K562 (cell line): ENCODE results near the gene OSGIN1. TPM values are rescaled to one million over a fixed set of nuclear protein-coding genes. Genes with fewer than 3 reads are reported as not detected.

Source experiments
- ATAC-seq: fragments of 200-7000 bp; cut with Tn5 transposase; 3 replicates; pipeline ENCODE4 v1.9.1; 2020; ENCODE audit warnings: moderate library complexity
- BruUV-seq: library from RNA; stranded (reverse); fragments of 400-500 nt; replicated peaks from 2 replicates; lab custom pipeline; 2021; lab: Mats Ljungman, UMichigan
- CTCF ChIA-PET: fragments of 300-600 bp; formaldehyde crosslinking; extraction: SDS; loops from one replicate; lab custom pipeline; 2021; ENCODE audit warnings: low intra/inter-chr PET ratio; lab: Yijun Ruan, JAX
- POLR2A ChIA-PET: fragments of 300-600, 350-650 bp; sonication (Branson Sonifier 250); formaldehyde crosslinking; extraction: SDS; loops from one replicate; lab custom pipeline; 2021; ENCODE audit warnings: antibody characterized with exemption, inconsistent platforms; lab: Yijun Ruan, JAX
- DNase-seq, 4 experiments: peaks; one replicate each; pipeline versions ENCODE4 v3.0.0 to v3.0.0-alpha.2; 2011 to 2018; ENCODE audit warnings: low spot score in 3 of 4, mixed read lengths in 3 of 4; ENCODE audit errors: extremely low read depth in 1 of 4
- FAIRE-seq: peaks from 2 replicates; lab custom pipeline; 2011; peaks lifted over from hg19 to GRCh38; lab: Jason Lieb, UNC
- H2AFZ ChIP-seq: 2 replicates; pipeline ENCODE4 v1.6.0; 2011; ENCODE audit warnings: low read depth, low read length, control low read depth, inconsistent platforms
- H3K27ac ChIP-seq: fragments of 200-600 bp; 3 replicates; pipeline ENCODE4 v1.8.0; 2011; ENCODE audit warnings: low read depth, mild to moderate bottlenecking, control low read depth, inconsistent platforms, low read length, moderate library complexity, mixed read lengths; ENCODE audit errors: extremely low read depth
- H3K27me3 ChIP-seq, 2 experiments: fragments of 300-600 bp in 1 of 2; 2 replicates in 1 of 2; 3 replicates in 1 of 2; pipeline versions ENCODE4 v1.6.0 to v1.8.0; 2011; ENCODE audit warnings: inconsistent platforms in 2 of 2, low read length in 2 of 2, mild to moderate bottlenecking in 1 of 2, mixed read lengths in 1 of 2, moderate library complexity in 1 of 2; ENCODE audit not compliant: control insufficient read depth in 2 of 2, insufficient read depth in 2 of 2
- H3K36me3 ChIP-seq: fragments of 300-600 bp; 3 replicates; pipeline ENCODE4 v1.8.0; 2011; ENCODE audit warnings: mild to moderate bottlenecking, low read length, inconsistent platforms; ENCODE audit not compliant: control insufficient read depth, insufficient read depth
- H3K4me1 ChIP-seq, 2 experiments: fragments of 200-600 bp in 1 of 2; replicated peaks in 1 of 2; 2 replicates in 1 of 2; 3 replicates in 1 of 2; pipeline versions ENCODE4 v1.5.1 to v1.8.0; 2011; ENCODE audit warnings: inconsistent platforms in 2 of 2, low read length in 2 of 2, mild to moderate bottlenecking in 1 of 2, mixed read lengths in 1 of 2, moderate library complexity in 1 of 2; ENCODE audit not compliant: control insufficient read depth in 2 of 2, insufficient read depth in 2 of 2
- H3K4me2 ChIP-seq: 2 replicates; pipeline ENCODE4 v1.6.1; 2011; ENCODE audit warnings: low read length, control low read depth, inconsistent platforms, mixed read lengths; ENCODE audit not compliant: insufficient read depth
- H3K4me3 ChIP-seq: fragments of 200-600 bp; sonication (generic), shearing (Covaris generic); 2 replicates; pipeline ENCODE4 v1.5.1; 2016; ENCODE audit warnings: control low read depth, inconsistent platforms
- H3K79me2 ChIP-seq: fragments of 200-600 bp; 3 replicates; pipeline ENCODE4 v1.8.0; 2011; ENCODE audit warnings: low read length, inconsistent platforms; ENCODE audit not compliant: control insufficient read depth, insufficient read depth
- H3K9ac ChIP-seq, 2 experiments: 2 replicates each; pipeline versions ENCODE4 v1.6.0 to v1.6.1; 2011; ENCODE audit warnings: low read depth in 2 of 2, low read length in 2 of 2, control low read depth in 1 of 2, inconsistent platforms in 1 of 2, mild to moderate bottlenecking in 1 of 2, mixed read lengths in 1 of 2; ENCODE audit not compliant: insufficient read depth in 1 of 2
- H3K9me1 ChIP-seq: one replicate; pipeline ENCODE4 v1.6.0; 2011; ENCODE audit warnings: inconsistent platforms, mild to moderate bottlenecking, low read length, moderate library complexity; ENCODE audit not compliant: control insufficient read depth, insufficient read depth
- H3K9me3 ChIP-seq: replicated peaks from 2 replicates; pipeline ENCODE4 v1.5.1; 2011; ENCODE audit warnings: low read depth, low read length, inconsistent platforms; ENCODE audit not compliant: control insufficient read depth, insufficient read depth
- H4K20me1 ChIP-seq: replicated peaks from 2 replicates; pipeline ENCODE4 v1.6.1; 2011; ENCODE audit warnings: low read length, inconsistent platforms, mixed read lengths; ENCODE audit not compliant: control insufficient read depth, insufficient read depth
- E2F6 ChIP-seq, 2 experiments: IDR thresholded peaks; 2 replicates each; pipeline ENCODE4 v1.6.1; 2011; ENCODE audit warnings: borderline replicate concordance in 1 of 2, control low read depth in 1 of 2, low read depth in 1 of 2, low read length in 1 of 2, mild to moderate bottlenecking in 1 of 2, mixed read lengths in 1 of 2, moderate library complexity in 1 of 2; ENCODE audit not compliant: insufficient read depth in 1 of 2, insufficient read length in 1 of 2, poor library complexity in 1 of 2, severe bottlenecking in 1 of 2; ENCODE audit errors: extremely low read depth in 1 of 2
- PHF8 ChIP-seq: fragments of 200-600 bp; sonication (generic); IDR thresholded peaks from 2 replicates; pipeline ENCODE4 v1.6.1; 2012; ENCODE audit warnings: mixed run types, mild to moderate bottlenecking, inconsistent platforms, low read length, moderate library complexity, borderline replicate concordance
- RAD21 ChIP-seq, 2 experiments: fragments of 250-450 bp in 1 of 2; fragments of 450-650 bp in 1 of 2; sonication (Bioruptor Pico) in 1 of 2; formaldehyde crosslinking in 1 of 2; IDR thresholded peaks in 1 of 2; conservative IDR thresholded peaks in 1 of 2; 2 replicates each; pipeline versions ENCODE4 v1.4.0 to v1.8.0; 2020 to 2022; ENCODE audit warnings: mild to moderate bottlenecking in 2 of 2, moderate library complexity in 1 of 2
- STAT5A ChIP-seq: IDR thresholded peaks from 2 replicates; pipeline ENCODE4 v1.6.1; 2012; ENCODE audit warnings: low read length, inconsistent platforms, borderline replicate concordance
- TAF9B ChIP-seq: fragments of 450-650 bp; IDR thresholded peaks from 2 replicates; pipeline ENCODE4 v1.6.1; 2018; ENCODE audit warnings: mild to moderate bottlenecking; ENCODE audit not compliant: partially characterized antibody
- TBL1XR1 ChIP-seq, 2 experiments: IDR thresholded peaks; 2 replicates each; pipeline ENCODE4 v1.6.1; 2012; ENCODE audit warnings: improper control_type of control experiment in 2 of 2, low read length in 2 of 2, mild to moderate bottlenecking in 1 of 2
- TFAM ChIP-seq: fragments of 250-450 bp; sonication (Bioruptor Pico); conservative IDR thresholded peaks from 2 replicates; pipeline ENCODE4 v1.5.0; 2021; ENCODE audit warnings: mild to moderate bottlenecking, moderate library complexity
- ZNF316 ChIP-seq: fragments of 450-650 bp; IDR thresholded peaks from 2 replicates; pipeline ENCODE4 v1.6.1; 2016
- ZNF445 ChIP-seq: fragments of 250-450 bp; sonication (Bioruptor Pico); IDR thresholded peaks from 2 replicates; pipeline ENCODE4 v1.4.0; 2020; ENCODE audit warnings: low read depth, mild to moderate bottlenecking, moderate library complexity
- WGBS: fragments of 100-300 bp; shearing (Covaris generic); methylation state at CpG from one replicate; pipeline ENCODE4 v1.1.6; 2016; ENCODE audit warnings: low coverage, mixed read lengths; ENCODE audit not compliant: insufficient coverage; ENCODE audit errors: missing lambda C conversion rate; 5-methylcytosine and 5-hydroxymethylcytosine counted together
- in situ Hi-C: fragments of 300-500 bp; cut with MboI; formaldehyde crosslinking; loops from 4 replicates; pipeline ENCODE4 v1.15.0; 2018; ENCODE audit warnings: inconsistent platforms, mixed read lengths
- intact Hi-C: fragments of 100-400 bp; cut with micrococcal nuclease; formaldehyde crosslinking; loops from 2 replicates; pipeline ENCODE4 v1.14.2; 2022
- polyA plus RNA-seq, 8 experiments: library from polyadenylated mRNA; depleted of rRNA in 4 of 8; stranded (reverse) in 5 of 8; unstranded in 3 of 8; fragments of >200 nt; fragmentation: Nextera tagmentation in 2 of 8; fragmentation: Illumina TruSeq in 1 of 8; extraction: Ambion mirVana in 2 of 8; extraction: Trizol in 1 of 8; gene quantifications; 2 replicates each; pipeline versions ENCODE4 v1.2.1 to v1.2.3, GENCODE V29; 2011 to 2014; ENCODE audit warnings: inconsistent platforms in 1 of 8, missing spikeins in 1 of 8
- total RNA-seq, 7 experiments: library from RNA; depleted of rRNA in 6 of 7; stranded (reverse); fragments of >200 nt in 6 of 7; fragmentation: Illumina TruSeq in 2 of 7; extraction: Trizol in 2 of 7; gene quantifications; 2 replicates each; pipeline versions ENCODE4 v1.2.1 to v1.2.3, GENCODE V29; 2011 to 2021; ENCODE audit warnings: low replicate concordance in 1 of 7

OSGIN1 gene
- total and polyA plus RNA-seq, 9 of the 15 experiments (the other 6 are each of a cell fraction or from before 2014, with no cell fraction given), result 0.03 to 3.6 (median 1.6) TPM

- Histone ChIP-seq H4K20me1 (peaks cover 20% of the 10 kb centered on the region; the same call in 1 of the 2 replicates), H3K9me1 (no peaks in the 10 kb centered on the region), H3K9me3 (no peaks in the 10 kb centered on the region), H3K4me3 (no peak overlapping the region), H3K9ac (no peak overlapping the region), H3K36me3 (no peaks in the 10 kb centered on the region), H3K27ac (no peak overlapping the region), H3K79me2 (no peaks in the 10 kb centered on the region), H3K4me2 (no peak overlapping the region), H3K27me3 (peaks cover 46 to 90% of the 10 kb centered on the region in 2 experiments), H3K4me1 (peaks cover 0 to 25% of the 10 kb centered on the region in 2 experiments; a peak in 2 of 5 replicates), H2AFZ (no peak overlapping the region)
- intact Hi-C loops (loop anchor here (1.0 to 10.0 kb wide), 3 partner anchors 29 to 139 kb away; no protein-coding TSS in a partner anchor), in situ Hi-C loops (no loop called here)
- 16% methylated on average over 26 of the region's 27 CpGs for WGBS
- no peak for TF ChIP-seq TFAM (CRISPR knock-in tag)
- no peak for TF ChIP-seq STAT5A
- TF ChIP-seq TBL1XR1 (IDR thresholded peaks at IDR 0.05; ENCODE audit: low read length in 2 of 2), result no peak
- peak; percentile 56 for TF ChIP-seq ZNF316
- TF ChIP-seq RAD21 (CRISPR knock-in tag; conservative IDR thresholded peaks at IDR 0.05 in 1 of 2, IDR thresholded peaks at IDR 0.05 in 1 of 2), result no peak
- no peak for TF ChIP-seq E2F6 (IDR thresholded peaks at IDR 0.05; ENCODE audit: borderline replicate concordance in 1 of 2, extremely low read depth in 1 of 2, insufficient read depth in 1 of 2, insufficient read length in 1 of 2, low read depth in 1 of 2, low read length in 1 of 2, poor library complexity in 1 of 2, severe bottlenecking in 1 of 2)
- TF ChIP-seq ZNF445 (CRISPR knock-in tag), result no peak
- no peak for TF ChIP-seq PHF8
- no peak for TF ChIP-seq TAF9B
- DNase-seq (no peak), ATAC-seq (peak; percentile 8; the same call in 2 of the 3 replicates), FAIRE-seq (no peak)
- BruUV-seq, result no TSS peak
- POLR2A ChIA-PET, result interaction anchor here (0.6 to 0.8 kb wide), 3 partner anchors 16 to 332 kb away, joined by 3 read pairs; no protein-coding TSS in a partner anchor
- CTCF ChIA-PET, result interaction anchor here (0.6 to 1.4 kb wide), 5 partner anchors 30 to 559 kb away, joined by 3 to 5 read pairs (median 5); no protein-coding TSS in a partner anchor
These were observed 26.9 kb upstream of the OSGIN1 start for GRCh38 chr16:83925957-83926725.
